HG02571 (cell line): ENCODE results near the gene BANF2.

ENCODE experiments used
- ATAC-seq: cut with Tn5 transposase; IDR thresholded peaks from one replicate; pipeline ENCODE4 v1.9.1; 2021; ENCODE audit warnings: mild to moderate bottlenecking, moderate library complexity; ENCODE audit not compliant: unreplicated experiment

BANF2 gene

DNA sequence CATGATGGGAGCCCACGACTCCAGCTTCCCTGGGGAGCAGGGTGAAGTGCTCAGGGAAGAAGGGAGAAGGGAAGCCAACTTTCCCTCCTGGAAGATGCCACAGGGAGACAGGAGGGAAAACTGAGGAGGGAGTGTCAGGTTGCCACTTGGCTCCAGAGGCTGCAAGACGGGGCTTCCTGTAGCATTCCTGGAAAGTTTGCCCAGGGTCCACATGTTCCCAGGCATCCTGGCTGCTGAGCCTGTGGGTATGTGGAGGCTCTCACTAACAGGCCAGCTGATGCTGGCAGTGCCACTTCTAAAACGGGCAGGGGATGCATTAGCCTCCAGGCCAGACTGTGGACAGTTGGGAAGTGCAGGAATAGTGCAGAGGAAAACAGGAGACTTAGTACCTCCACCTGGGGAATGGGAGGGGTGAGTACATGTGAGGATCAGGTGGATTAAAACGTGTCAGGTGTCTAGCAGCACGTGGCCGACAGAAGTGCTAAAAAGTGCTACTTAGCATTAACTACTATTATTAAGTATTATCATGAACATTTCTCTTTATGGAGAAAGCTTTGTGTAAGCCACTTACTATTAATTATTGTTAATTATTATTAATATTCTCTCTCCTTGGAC lies 33.2 kb downstream of the BANF2 start:
- ATAC-seq: no peak

DNA sequence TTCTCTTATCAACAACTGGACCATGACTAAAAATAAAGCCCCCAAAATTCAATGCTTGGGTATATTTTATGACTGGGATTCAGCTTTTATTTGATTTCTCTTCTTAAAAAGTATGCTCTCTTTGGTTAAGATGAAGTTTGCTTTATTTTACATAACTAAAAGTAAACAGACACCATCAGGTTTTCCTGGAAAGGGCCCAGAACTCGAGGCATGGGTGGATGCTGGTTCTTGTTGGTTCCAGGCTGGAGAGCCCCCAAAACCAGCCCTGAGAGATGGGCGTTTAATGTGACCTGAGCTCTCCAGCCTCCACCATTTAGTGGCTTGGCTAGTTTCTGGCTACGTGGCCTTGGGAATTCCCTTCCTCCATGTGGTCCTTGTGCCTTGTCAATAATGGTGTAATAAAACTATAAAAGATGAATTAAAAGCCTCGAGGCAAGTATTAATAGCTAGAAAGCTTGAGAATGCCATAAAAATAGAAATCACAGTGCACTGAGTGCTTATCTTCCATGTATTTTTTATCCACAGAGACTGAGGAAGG lies 34.1 kb downstream of the BANF2 start:
- no peak for ATAC-seq

DNA sequence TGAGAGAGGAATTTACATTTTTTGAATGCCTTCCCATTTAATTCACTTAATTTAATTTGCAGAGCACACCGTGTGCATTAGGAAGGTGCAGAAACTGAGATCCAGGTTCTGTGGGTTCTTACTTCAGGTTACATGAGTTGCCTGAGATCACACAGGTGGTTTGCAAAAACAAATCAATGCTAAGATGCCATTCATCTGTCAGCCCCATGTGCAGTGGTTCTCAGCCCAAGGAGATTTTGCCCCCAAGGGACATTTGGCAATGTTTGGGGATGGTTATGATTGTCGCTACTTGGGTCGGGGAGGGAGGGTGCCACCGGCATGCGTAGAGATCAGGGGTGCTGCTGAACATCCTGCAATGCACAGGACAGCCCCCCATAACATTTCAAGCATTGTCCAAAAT lies 34.6 kb downstream of the BANF2 start:
- ATAC-seq: no peak

DNA sequence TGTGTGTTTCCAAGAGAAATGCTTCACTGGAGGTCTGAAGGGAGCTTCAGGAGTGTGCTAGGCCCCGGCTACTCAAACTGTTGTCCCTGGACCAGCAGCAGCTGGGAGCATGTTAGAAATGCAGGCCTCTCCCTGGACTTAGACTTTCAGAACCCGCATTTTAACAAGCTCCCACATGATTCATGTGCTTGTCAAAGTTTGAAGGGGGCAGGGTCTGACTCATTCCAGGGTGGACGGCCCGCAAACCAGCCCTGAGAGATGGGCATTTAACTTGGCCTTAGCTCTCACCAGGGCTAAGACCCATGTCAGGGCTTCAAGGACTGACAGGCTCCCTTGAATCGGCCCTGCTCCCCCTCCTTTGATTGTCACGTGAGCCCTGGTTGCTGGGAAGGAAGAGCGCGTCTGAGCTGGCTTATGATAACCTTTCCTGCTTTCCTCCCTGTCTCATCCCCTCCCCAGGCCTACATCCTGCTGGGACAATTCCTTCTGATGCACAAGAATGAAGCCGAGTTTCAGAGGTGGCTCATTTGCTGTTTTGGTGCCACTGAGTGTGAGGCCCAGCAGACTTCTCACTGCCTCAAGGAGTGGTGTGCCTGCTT lies 35.5 kb downstream of the BANF2 start:
- no peak for ATAC-seq

DNA sequence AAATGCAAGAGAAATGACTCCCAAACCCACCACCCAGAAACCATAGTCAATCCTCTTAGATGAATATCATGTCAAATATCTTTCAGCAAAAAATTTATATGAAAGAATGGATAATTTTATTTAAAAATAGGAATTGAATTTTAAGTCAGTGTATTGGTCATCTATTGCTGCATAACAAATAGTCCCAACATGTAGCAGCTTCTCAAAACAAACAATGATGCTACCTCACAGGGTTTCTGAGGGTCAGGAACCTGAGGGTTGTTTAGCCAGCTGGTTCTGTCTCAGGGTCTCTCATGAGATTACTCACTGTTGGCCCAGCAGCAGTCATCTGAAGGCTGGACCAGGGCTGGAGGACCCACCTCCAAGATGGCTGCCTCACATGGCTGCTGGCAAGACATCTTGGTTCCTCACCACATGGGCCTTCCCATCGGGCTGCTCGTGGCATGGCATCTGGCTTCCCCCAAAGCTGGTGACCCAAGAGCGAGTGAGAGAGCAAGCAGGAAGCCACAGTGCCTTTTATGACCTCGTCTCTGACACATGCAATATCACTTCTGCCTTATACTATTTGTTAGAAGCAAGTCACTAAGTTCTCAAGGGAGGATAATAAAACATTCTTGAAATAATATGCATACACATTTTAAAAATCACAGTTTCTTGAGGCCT lies 36.3 kb downstream of the BANF2 start:
- ATAC-seq: no peak

DNA sequence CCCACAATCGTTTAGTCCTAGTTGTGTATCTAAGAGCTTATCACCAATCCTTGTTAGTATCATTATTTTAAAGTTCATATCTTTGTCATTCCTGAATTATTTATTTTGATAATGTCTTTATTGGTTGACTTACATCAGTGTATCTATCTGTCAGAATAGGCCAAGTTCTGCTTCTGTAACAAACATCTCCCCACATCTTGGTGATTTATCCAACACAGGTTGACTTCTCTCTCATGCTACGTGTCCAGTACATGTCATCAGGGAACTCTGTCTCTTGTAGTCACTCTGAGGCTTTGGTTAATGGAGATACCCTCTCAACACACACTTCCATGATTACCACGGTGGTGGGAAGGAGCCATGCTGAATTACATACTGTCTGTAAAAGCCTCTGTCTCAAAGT lies 38.4 kb downstream of the BANF2 start:
- ATAC-seq: no peak

DNA sequence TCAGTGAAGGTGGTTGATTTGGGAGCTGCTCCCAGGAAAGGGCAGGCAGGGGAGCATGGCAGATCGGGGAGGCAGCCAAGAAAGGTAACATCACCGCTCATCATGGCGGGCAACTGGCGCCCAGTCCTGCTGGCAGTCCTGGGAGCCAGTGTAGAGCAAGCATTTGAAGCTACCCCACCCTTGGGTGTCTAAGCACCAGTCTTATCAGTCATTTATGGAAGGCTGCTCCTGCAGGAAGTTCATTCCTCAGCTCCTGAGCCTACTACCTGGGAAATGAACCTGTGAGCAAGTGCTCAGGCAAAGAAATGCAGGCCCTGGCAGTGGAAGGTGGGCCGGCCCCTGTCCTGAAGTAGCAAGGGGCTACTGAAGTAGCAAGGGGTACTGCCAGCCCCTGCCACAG lies 41.5 kb downstream of the BANF2 start:
- no peak for ATAC-seq

DNA sequence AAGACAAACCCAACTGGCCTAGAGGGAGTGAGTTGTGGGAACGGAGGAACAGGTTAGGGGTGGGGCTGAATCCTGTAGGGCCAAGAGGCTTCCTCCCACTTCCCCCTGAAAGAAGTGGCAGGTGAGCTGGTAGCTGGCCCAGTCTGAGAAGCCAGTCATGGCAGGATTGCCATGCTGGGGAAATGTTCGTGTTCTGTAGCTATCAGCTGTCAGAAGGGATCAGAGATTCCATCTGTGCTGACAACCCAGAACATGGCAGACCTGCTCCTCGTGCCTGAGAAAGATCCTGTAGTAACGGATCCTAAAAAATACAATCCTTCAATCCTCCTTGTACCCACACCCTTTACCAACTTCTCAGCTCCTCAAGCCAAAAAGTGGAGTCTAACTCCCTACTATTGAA lies 43.0 kb downstream of the BANF2 start:
- ATAC-seq: no peak

DNA sequence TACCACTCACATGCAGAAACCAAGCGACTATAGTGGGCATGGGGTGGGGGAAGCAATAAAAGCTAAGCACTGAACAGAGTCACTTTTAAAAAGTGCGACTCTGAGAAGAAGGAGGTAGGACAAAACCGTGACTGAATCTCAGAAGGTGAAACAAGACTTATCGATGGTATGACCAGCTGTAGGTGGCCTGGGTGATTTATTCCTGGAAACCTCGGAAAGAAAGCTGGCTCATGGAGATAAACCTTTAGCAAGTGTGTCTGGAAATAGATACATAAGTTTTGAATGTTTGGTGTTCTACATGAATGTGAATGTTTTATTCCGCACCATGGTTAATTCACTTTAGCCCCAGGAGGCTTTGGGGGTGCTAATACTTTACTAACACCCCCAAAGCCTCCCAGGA lies 43.9 kb downstream of the BANF2 start:
- ATAC-seq: no peak

DNA sequence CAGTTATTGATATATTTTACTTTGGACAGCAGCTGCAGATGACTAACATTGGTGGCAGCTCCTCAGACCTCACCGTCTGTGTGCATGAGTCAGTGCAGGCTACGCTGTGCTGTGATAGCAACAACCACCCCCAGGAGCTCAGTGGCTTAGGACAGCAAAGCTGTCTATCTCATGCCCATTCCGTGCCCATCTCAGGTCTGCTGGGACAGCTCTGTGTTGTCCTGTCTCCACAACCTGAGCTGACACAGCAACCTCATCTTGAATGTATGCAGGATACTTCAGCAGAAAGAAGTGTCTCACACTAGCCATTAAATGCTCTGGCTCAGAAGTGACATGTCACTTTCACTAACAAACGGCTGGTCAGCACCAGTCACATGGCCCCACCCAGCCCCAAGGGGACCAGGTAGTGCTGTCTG lies 47.7 kb downstream of the BANF2 start:
- no peak for ATAC-seq

DNA sequence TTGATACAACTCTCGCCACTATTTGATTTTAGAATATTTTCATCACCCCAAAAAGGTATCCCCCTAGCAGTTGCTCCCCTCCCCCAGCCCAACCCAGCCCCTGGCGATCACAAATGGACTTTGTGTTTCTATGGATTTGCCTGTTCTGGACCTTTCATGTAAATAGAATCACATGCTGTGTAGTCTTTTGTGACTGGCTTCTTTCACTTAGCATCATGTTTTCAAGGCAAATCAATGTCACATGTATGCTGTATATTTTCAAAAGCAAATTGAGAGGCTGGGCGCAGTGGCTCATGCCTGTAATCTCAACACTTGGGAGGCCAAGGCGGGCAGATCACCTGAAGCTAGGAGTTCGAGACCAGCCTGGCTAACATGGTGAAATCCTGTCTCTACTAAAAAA lies 48.5 kb downstream of the BANF2 start:
- no peak for ATAC-seq

DNA sequence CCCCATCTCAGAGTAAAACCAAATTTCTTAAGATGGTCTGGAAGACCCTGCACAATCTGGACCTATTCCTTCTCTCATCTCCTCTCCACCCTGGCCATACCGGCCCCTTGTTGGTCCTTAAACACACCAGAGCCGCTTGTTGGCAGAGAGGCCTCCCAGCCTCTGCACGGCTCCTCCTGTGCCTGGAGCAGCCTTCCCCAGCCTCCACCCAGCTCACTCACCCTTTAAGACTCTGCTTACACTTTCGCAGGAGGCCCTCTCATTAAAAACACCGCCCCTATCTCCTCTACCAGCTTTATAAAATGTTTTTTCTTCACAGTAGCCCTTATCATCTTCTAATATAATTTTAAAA lies 49.8 kb downstream of the BANF2 start:
- ATAC-seq: no peak

DNA sequence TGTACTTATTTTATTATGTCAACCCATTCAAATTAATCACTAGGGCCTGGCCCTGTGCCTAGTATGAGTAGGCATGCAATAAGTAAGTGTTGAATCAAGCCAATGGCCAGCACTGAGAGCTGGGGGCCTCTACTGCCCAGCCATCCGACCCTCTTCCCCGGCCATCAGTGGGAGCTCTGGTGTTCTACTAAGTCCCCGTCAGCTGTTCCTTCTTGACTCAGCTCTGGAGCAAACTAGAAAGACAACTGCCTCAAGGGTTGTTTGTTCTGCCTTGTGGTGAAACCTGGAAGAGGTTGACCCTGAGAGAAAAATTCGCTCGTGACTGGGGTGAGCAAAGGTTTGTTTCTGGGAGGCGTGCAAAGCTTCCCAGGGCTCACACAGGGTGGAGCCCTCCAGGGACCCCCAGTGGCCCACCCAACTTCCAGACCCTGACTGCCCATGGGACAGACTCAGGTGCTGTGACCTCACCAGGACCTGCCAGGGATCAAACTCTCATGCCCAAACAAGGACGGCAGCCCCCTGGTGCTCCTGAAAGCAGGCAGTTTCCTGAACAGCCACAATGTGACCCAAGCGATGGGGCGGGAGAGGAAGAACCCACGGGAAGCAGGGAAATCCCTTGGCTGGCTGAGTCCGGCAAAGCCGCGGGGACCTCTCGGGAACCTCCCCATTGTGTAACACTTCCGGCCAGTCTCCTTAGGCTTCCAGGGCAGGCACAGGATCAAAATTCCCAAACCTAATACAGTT lies 50.4 kb downstream of the BANF2 start:
- ATAC-seq: no peak

DNA sequence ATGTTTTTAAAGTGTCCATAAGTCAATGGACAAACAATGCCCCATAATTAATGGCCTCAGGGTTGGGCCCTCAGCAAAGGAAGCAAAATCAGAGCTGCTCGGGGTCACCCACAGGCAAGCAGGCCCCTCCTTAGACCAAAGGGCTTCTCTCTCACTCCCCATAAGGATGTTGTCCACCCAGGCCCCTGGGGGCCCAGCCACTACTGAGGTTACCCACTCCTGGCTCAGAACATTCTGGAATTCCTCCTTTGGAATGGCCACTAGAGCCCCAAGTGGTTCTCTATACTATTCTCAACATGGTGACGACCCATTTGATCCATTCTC lies 50.9 kb downstream of the BANF2 start:
- ATAC-seq: no peak

DNA sequence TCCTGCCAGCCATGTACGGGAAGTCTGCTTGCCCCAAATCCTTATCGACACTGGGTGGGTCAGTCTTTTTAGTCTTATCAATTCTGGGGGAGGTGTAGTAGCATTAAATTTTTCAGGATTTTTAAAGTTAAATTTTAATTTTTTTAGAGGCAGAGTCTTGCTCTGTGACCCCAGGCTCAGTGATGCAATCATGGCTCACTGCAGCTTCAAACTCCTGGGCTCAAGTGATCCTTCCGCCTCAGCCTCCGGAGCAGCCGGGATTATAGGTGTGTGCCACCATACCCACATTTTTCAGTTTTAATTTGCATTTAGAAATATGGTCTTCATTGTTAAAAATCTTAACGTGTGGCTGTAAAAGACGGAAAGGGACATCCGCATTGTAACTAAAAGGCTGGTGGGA lies 51.9 kb downstream of the BANF2 start:
- no peak for ATAC-seq

DNA sequence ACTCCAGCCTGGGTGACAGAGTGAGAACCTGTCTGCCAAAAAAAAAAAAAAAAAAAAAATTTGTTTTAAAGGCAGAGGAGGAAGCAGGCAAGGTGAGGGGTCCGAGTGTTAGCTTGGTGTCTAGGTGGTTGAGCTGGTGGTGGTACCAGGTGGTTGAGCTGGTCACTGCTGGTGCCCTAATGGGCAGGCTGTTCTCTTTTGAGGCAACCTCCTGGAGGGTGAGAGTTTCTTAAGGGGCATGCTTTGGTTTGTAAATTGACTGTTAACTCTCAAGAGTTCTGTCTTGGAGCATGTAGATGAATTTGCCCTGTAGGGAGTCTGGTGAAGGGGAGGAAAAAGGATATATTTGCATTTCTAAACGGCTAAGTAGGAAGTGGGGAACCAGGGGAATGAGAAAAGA lies 52.7 kb downstream of the BANF2 start:
- ATAC-seq: no peak

DNA sequence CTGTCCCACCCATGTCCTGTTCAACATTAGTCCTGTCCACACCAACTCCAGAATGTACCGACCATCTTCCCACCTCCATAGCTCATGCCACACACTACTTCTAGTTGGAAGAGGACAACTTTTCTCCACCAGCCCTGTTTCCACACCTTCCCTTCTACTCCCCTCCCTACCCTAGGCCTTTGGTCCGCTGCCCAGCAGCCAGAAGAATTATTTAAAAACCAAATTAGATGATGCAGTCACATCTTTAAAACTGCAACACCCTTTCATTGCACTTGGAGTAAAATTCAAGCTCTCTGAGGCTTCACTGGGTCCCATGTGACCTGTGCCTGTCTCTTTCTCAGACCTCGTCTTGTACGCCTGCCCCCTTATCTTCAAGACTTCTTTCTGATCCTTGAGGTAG lies 53.8 kb downstream of the BANF2 start:
- ATAC-seq: no peak

DNA sequence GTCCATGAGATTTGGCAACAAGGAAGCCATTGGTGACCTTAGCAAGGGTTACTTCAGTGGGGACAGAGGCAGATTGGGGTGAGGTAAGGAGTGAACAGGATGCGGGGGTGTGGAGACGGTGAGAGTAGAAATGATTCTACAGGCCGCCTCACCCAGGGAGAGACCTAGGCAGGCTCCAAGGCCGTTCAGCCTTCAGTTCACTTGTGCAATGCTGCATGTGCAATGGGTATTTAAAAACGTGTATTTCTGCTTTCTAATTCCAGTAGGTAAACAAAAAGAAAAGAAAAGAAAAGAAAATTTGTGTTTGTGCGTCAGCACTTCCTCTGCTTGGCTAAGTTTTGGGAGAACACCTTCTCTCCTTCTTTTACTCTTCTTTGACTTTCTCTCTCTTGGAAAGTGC lies 56.8 kb downstream of the BANF2 start:
- ATAC-seq: no peak

DNA sequence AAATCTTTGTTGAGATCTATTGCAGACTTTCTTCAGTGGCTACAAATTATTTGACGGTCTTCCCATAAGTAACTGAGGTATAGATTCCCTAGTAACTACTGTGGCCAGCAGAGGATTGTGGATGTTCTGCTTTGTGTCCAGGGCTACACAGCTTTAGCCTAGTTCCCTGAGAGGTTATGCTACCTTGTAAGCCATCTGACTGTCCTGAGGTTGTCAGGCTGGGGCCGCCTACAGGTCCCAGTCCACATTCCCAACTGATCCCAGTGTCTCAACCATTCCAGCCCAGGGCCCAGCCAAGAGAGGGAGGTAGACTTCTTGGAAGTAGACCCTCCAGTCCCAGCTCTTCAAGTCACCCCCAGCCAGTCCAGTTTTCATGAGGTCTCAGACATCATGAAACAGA lies 57.7 kb downstream of the BANF2 start:
- ATAC-seq: no peak

DNA sequence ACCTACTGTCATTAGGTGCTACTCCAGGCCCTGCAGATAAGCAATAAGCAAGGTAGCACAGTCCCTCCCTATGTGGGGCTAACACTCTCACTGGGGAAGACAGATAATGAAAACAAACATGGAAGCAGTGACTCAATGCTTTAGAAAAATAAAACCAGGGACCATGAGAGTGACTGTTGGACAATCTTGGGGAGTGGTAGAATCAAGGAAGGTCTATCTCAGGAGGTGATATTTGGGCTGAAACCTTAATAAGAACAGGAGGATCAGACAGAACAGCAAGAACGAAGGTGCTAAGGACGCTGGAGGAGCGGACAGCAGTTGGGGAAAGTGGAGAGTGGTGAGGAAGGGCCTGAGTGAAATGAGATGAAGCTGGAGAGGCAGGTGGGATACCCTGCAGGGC lies 58.2 kb downstream of the BANF2 start:
- ATAC-seq: no peak

DNA sequence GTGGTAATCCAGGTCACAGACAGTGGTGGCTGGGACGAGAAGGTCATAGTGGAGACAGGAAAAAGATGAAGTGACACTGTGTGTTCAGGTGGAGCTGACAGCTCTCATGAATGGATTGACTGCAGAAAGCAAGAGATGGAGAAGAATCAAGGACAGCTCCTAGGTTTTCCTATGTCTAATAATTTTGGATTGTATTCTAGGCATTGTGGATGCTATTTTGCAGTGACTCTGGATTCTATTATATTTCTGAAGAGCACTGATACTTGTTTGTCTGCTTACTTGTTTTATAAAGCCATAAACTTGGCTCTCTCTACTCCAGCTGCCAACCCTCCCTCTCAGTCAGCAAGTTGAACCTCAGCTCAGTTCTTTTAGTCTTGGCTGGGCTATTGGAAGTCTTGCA lies 58.7 kb downstream of the BANF2 start:
- ATAC-seq: no peak

DNA sequence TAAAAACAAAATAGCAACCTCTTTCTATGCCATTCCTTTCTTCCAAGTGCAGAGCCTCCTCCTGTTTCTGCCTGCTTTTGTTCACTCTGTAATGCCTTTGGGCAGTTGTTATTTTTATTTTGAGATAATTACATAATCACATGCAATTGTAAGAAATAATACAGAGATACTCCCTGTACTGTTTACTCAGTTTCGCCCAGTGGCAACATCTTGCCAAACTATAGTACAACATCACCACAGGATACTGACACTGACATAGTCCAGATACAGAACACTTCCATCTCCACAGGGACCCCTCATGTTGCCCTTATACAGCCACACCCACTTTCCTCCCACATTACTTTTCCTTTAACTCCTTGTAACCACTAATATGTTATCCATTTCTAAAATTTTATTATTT lies 59.7 kb downstream of the BANF2 start:
- ATAC-seq: no peak
